ENCODE data around the gene TEX55. TPM values are rescaled to one million over a fixed set of nuclear protein-coding genes. Genes with fewer than 3 reads are reported as not detected.
"Not testable (repeated sequence)": the region's sequence is repeated elsewhere in the genome, so short reads cannot be mapped to it uniquely, and the experiment has no call there.

TEX55 gene
- total RNA-seq, 1 donor from 2014 or later = not detected

GRCh38 chr3:119160361-119160760 is 14.4 kb downstream of the TEX55 start:
- no peak for DNase-seq (ENCODE audit: low spot score)

- DNase-seq (ENCODE audit: low spot score) = no peak
These were observed 14.8 kb downstream of the TEX55 start for GRCh38 chr3:119160815-119161214.

GRCh38 chr3:119161240-119161639 is 15.3 kb downstream of the TEX55 start:
- DNase-seq (ENCODE audit: low spot score) = no peak

- DNase-seq (ENCODE audit: low spot score) = not testable (repeated sequence)
These were observed 18.8 kb downstream of the TEX55 start for GRCh38 chr3:119164745-119165144.

GRCh38 chr3:119170821-119171220 is 24.9 kb downstream of the TEX55 start:
- DNase-seq (ENCODE audit: low spot score) = no peak

- peak; percentile 22 for DNase-seq (ENCODE audit: low spot score)
These were observed 27.4 kb downstream of the TEX55 start, which contains the start of gene UPK1B for GRCh38 chr3:119173325-119173724. Gene UPK1B, plus strand, starts transcription at chr3:119173598. Its CDS starts 13,144 bp downstream, at chr3:119186742.

GRCh38 chr3:119175872-119176756 is 30.1 kb downstream of the TEX55 start:
- peak; percentile 39 for DNase-seq (ENCODE audit: low spot score)

- no peak for DNase-seq (ENCODE audit: low spot score)
These were observed 30.8 kb downstream of the TEX55 start for GRCh38 chr3:119176778-119177177.

- DNase-seq (ENCODE audit: low spot score) = no peak
These were observed 31.4 kb downstream of the TEX55 start for GRCh38 chr3:119177321-119177720.

GRCh38 chr3:119181765-119182164 is 35.8 kb downstream of the TEX55 start:
- DNase-seq (ENCODE audit: low spot score) = peak; percentile 78

- DNase-seq (ENCODE audit: low spot score) = no peak
These were observed 38.1 kb downstream of the TEX55 start for GRCh38 chr3:119184111-119184510.

- peak; percentile 31 for DNase-seq (ENCODE audit: low spot score)
These were observed 39.0 kb downstream of the TEX55 start for GRCh38 chr3:119184796-119185570.

GRCh38 chr3:119187266-119187665 is 41.3 kb downstream of the TEX55 start:
- no peak for DNase-seq (ENCODE audit: low spot score)

GRCh38 chr3:119191800-119192199 is 45.8 kb downstream of the TEX55 start:
- DNase-seq (ENCODE audit: low spot score) = no peak

GRCh38 chr3:119194237-119195150 is 48.5 kb downstream of the TEX55 start:
- no peak for DNase-seq (ENCODE audit: low spot score)

- no peak for DNase-seq (ENCODE audit: low spot score)
These were observed 49.1 kb downstream of the TEX55 start for GRCh38 chr3:119195151-119195476.

GRCh38 chr3:119195911-119196310 is 49.9 kb downstream of the TEX55 start:
- DNase-seq (ENCODE audit: low spot score) = no peak

All from mucosa of gallbladder (tissue), 1 donor.